Vagina (tissue), 2 donors: ENCODE measurements around the gene MZF1.

Experiments used
- POLR2A ChIP-seq, 2 donors: fragments of 450-650 bp; IDR thresholded peaks; one replicate each; pipeline ENCODE4 v1.6.1; 2017; ENCODE audit warnings: antibody characterized with exemption in 2 of 2, mild to moderate bottlenecking in 2 of 2, moderate library complexity in 2 of 2
- POLR2AphosphoS5 ChIP-seq, 2 donors: sonication (generic); formaldehyde crosslinking; IDR thresholded peaks; one replicate each; pipeline ENCODE4 v1.9.0; 2017; ENCODE audit warnings: antibody characterized with exemption in 2 of 2, mild to moderate bottlenecking in 2 of 2, low read depth in 1 of 2; ENCODE audit not compliant: insufficient read depth in 1 of 2
- TF ChIP-seq, protein P1 (sequence below), 3 experiments: fragments of 450-650 bp in 2 of 3; fragments of 200-600 bp in 1 of 3; sonication (generic) in 1 of 3; IDR thresholded peaks; one replicate each; pipeline ENCODE4 v1.5.1; 2017 to 2019; ENCODE audit warnings: antibody characterized with exemption in 3 of 3, mild to moderate bottlenecking in 2 of 3, moderate library complexity in 2 of 3

DNA sequence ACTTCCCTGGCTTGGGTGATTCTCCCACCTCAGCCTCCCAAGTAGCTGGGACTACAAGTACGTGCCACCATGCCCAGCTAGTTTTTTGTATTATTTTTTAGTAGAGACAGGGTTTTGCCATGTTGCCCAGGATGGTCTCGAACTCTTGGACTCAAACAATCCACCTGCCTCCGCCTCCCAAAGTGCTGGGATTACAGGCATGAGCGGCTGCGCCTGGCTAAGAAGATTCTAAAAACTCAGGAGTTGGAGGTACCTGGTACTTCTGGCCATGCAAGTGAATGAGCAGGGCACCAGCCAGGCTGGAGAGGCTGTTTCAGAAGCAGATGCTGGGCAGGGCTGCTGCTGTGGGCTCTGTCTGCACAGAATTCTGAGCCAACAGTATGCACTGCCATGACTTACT, 6.1 kb downstream of the MZF1 start:
- TF ChIP-seq, protein P1, sequence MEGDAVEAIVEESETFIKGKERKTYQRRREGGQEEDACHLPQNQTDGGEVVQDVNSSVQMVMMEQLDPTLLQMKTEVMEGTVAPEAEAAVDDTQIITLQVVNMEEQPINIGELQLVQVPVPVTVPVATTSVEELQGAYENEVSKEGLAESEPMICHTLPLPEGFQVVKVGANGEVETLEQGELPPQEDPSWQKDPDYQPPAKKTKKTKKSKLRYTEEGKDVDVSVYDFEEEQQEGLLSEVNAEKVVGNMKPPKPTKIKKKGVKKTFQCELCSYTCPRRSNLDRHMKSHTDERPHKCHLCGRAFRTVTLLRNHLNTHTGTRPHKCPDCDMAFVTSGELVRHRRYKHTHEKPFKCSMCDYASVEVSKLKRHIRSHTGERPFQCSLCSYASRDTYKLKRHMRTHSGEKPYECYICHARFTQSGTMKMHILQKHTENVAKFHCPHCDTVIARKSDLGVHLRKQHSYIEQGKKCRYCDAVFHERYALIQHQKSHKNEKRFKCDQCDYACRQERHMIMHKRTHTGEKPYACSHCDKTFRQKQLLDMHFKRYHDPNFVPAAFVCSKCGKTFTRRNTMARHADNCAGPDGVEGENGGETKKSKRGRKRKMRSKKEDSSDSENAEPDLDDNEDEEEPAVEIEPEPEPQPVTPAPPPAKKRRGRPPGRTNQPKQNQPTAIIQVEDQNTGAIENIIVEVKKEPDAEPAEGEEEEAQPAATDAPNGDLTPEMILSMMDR (IDR thresholded peaks at IDR 0.05) = no peak
- no peak for TF ChIP-seq POLR2AphosphoS5 (IDR thresholded peaks at IDR 0.05; ENCODE audit: insufficient read depth in 1 of 2, low read depth in 1 of 2)
- no peak for TF ChIP-seq POLR2A (IDR thresholded peaks at IDR 0.05)
